ENCODE measurements around the gene MICAL3. TPM values are rescaled to one million over a fixed set of nuclear protein-coding genes. Genes with fewer than 3 reads are reported as not detected.

The MICAL3 gene
- polyA plus RNA-seq, 3 donors = 0.23 to 0.84 TPM; not detected in 1

DNA sequence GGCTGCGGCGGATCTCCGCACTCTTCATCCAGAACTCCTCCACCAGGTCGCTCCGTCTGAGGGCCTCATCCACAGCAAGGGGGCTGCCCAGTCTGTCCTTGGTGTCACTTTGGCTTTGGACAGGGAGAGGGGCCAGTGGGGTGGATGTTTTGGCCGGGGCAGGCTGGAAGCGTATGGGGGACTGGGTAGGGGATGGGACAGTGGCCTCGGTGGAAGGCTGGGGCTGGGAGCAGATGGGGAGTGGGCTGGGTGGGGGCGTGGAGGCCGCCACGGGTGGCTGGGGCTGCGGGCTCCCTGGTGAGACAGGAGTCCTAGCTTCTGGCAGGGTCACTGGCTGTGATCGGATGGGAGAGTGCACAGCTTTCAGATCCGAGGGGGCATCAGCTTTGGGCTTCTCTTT is 205.7 kb downstream of the MICAL3 start:
- H3K9me3 Mint-ChIP-seq = no peaks in the 10 kb centered on the region
- H3K4me1 ChIP-seq (ENCODE audit: control insufficient read depth in 1 of 2, insufficient read depth in 2 of 2, low read length in 2 of 2) = no peaks in the 10 kb centered on the region
- no peak overlapping the region for H3K9ac ChIP-seq (ENCODE audit: insufficient read depth, low read length, poor library complexity, severe bottlenecking)
- H3K36me3 Mint-ChIP-seq = no peaks in the 10 kb centered on the region
- no peaks in the 10 kb centered on the region for H4K20me1 ChIP-seq (ENCODE audit: insufficient read depth, low read length)
- no peak overlapping the region for H3K27ac ChIP-seq (ENCODE audit: low read depth in 1 of 2, low read length in 2 of 2)
- H2AFZ ChIP-seq (ENCODE audit: insufficient read depth, low read depth, low read length, poor library complexity, severe bottlenecking) = no peak overlapping the region
- H3K4me3 ChIP-seq (replicated peaks in 1 of 3; ENCODE audit: low read depth in 2 of 3, low read length in 3 of 3) = no peak overlapping the region
- no peaks in the 10 kb centered on the region for H3K79me2 ChIP-seq (ENCODE audit: insufficient read depth, low read length)
- WGBS (ENCODE audit: insufficient coverage) = 94% methylated on average over 8 of the region's 14 CpGs
- no peaks in the 10 kb centered on the region for H3K36me3 ChIP-seq (replicated peaks in 1 of 2; ENCODE audit: control insufficient read depth in 1 of 2, insufficient read depth in 2 of 2, low read length in 2 of 2)
- DNase-seq = no peak
- TF ChIP-seq, protein P1, sequence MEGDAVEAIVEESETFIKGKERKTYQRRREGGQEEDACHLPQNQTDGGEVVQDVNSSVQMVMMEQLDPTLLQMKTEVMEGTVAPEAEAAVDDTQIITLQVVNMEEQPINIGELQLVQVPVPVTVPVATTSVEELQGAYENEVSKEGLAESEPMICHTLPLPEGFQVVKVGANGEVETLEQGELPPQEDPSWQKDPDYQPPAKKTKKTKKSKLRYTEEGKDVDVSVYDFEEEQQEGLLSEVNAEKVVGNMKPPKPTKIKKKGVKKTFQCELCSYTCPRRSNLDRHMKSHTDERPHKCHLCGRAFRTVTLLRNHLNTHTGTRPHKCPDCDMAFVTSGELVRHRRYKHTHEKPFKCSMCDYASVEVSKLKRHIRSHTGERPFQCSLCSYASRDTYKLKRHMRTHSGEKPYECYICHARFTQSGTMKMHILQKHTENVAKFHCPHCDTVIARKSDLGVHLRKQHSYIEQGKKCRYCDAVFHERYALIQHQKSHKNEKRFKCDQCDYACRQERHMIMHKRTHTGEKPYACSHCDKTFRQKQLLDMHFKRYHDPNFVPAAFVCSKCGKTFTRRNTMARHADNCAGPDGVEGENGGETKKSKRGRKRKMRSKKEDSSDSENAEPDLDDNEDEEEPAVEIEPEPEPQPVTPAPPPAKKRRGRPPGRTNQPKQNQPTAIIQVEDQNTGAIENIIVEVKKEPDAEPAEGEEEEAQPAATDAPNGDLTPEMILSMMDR (IDR thresholded peaks at IDR 0.05) = no peak
- no peaks in the 10 kb centered on the region for H3K9me3 ChIP-seq (replicated peaks in 1 of 2; ENCODE audit: control insufficient read depth in 1 of 2, insufficient read depth in 1 of 2, low read length in 2 of 2)
- no peak overlapping the region for H3K4me2 ChIP-seq (replicated peaks; ENCODE audit: extremely low read depth, low read length, poor library complexity, severe bottlenecking)
- H3K4me1 Mint-ChIP-seq = no peaks in the 10 kb centered on the region
- no peak overlapping the region for H3K4me3 Mint-ChIP-seq
- H3K27ac Mint-ChIP-seq = no peak overlapping the region
- no peaks in the 10 kb centered on the region for H3K27me3 ChIP-seq (ENCODE audit: control insufficient read depth in 2 of 2, insufficient read depth in 2 of 2, low read length in 2 of 2)
- intact Hi-C loops (cut with micrococcal nuclease) = no loop called here
- peaks cover 0 to 3% (median 2%) of the 10 kb centered on the region in 3 donors for H3K27me3 Mint-ChIP-seq (ENCODE audit: low read depth in 3 of 3)

- H4K20me1 ChIP-seq (ENCODE audit: insufficient read depth, low read length) = no peaks in the 10 kb centered on the region
- no peaks in the 10 kb centered on the region for H3K79me2 ChIP-seq (ENCODE audit: insufficient read depth, low read length)
- TF ChIP-seq, protein P1 (IDR thresholded peaks at IDR 0.05) = no peak
- no peaks in the 10 kb centered on the region for H3K36me3 Mint-ChIP-seq
- H2AFZ ChIP-seq (ENCODE audit: insufficient read depth, low read depth, low read length, poor library complexity, severe bottlenecking) = no peak overlapping the region
- no peak overlapping the region for H3K4me3 ChIP-seq (replicated peaks in 1 of 3; ENCODE audit: low read depth in 2 of 3, low read length in 3 of 3)
- H3K27me3 Mint-ChIP-seq (ENCODE audit: low read depth in 3 of 3) = peaks cover 0 to 3% (median 2%) of the 10 kb centered on the region in 3 donors
- intact Hi-C loops (cut with micrococcal nuclease) = no loop called here
- no peaks in the 10 kb centered on the region for H3K4me1 ChIP-seq (ENCODE audit: control insufficient read depth in 1 of 2, insufficient read depth in 2 of 2, low read length in 2 of 2)
- no peaks in the 10 kb centered on the region for H3K9me3 Mint-ChIP-seq
- DNase-seq = no peak
- no peak overlapping the region for H3K27ac Mint-ChIP-seq
- no peak overlapping the region for H3K9ac ChIP-seq (ENCODE audit: insufficient read depth, low read length, poor library complexity, severe bottlenecking)
- no peaks in the 10 kb centered on the region for H3K4me1 Mint-ChIP-seq
- H3K36me3 ChIP-seq (replicated peaks in 1 of 2; ENCODE audit: control insufficient read depth in 1 of 2, insufficient read depth in 2 of 2, low read length in 2 of 2) = no peaks in the 10 kb centered on the region
- no peaks in the 10 kb centered on the region for H3K27me3 ChIP-seq (ENCODE audit: control insufficient read depth in 2 of 2, insufficient read depth in 2 of 2, low read length in 2 of 2)
- 93% methylated on average over 6 of the region's 25 CpGs for WGBS (ENCODE audit: insufficient coverage)
- no peak overlapping the region for H3K4me2 ChIP-seq (replicated peaks; ENCODE audit: extremely low read depth, low read length, poor library complexity, severe bottlenecking)
- no peak overlapping the region for H3K4me3 Mint-ChIP-seq
- no peaks in the 10 kb centered on the region for H3K9me3 ChIP-seq (replicated peaks in 1 of 2; ENCODE audit: control insufficient read depth in 1 of 2, insufficient read depth in 1 of 2, low read length in 2 of 2)
- no peak overlapping the region for H3K27ac ChIP-seq (ENCODE audit: low read depth in 1 of 2, low read length in 2 of 2)
Observed at GRCh38 chr22:17818180-17818579, 206.2 kb downstream of the MICAL3 start.

All from CD14-positive monocyte (primary cell).